HepG2 (cell line): ENCODE measurements around the gene ZNF488.

ENCODE experiments used
- FOSL1 ChIP-seq: sonication (generic); formaldehyde crosslinking; IDR thresholded peaks from 2 replicates; pipeline ENCODE4 v1.9.0; 2021; ENCODE audit warnings: missing genetic modification reagents, borderline replicate concordance
- MAFF ChIP-seq: IDR thresholded peaks from 2 replicates; pipeline ENCODE4 v1.6.1; 2011; ENCODE audit warnings: low read depth, low read length, improper control_type of control experiment
- TCF7L2 ChIP-seq: IDR thresholded peaks from 2 replicates; pipeline ENCODE4 v1.6.1; 2011; ENCODE audit warnings: mild to moderate bottlenecking, low read depth, low read length, moderate library complexity
- TRIM24 ChIP-seq: sonication (generic); formaldehyde crosslinking; IDR thresholded peaks from 2 replicates; pipeline ENCODE4 v1.8.0; 2022; ENCODE audit warnings: mild to moderate bottlenecking, missing genetic modification reagents

DNA sequence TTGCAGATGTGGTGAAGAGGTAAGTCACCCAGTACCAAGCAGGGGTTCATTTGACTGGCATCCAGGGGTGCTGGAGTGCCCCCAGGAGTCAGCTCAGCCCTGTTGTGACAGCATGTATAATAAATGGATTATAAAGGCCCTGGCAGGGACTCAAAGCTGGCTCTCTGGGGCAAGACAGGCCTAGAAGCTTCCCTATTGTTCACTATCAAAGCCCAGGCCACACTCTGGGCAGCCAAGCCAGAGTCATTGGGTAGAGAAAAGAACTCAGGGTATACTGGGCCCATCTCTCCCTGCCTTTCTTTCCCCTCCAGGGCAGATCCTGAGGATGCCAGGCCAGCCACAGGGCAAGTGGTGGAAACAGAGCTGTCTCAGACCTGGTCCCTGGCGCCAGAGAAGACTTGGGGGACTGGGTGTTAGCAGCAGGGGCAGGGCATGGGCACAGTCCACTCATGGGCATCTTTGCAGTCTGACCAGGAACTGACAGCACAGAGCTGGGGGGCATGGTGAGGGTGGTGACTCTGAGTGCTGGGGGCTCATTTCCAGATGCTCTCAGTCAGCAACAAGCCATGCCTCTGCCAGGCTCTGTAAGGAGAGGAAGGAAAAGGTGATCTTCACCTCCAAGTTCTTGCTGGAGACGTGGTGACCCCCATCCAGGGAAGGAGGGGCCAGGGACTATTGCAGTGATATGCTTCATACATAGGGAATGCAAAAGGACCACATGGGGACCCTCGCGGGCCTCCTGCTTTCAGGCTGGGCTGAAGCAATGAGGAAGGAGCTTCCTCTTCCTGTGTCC, 24.3 kb downstream of the ZNF488 start:
- no peak for TF ChIP-seq TRIM24 (CRISPR knock-in tag)
- TF ChIP-seq MAFF = no peak
- TF ChIP-seq TCF7L2 = no peak
- TF ChIP-seq FOSL1 = no peak
